Fibroblast of pulmonary artery (primary cell): ENCODE measurements around the gene ST7.

Experiments
- DNase-seq: peaks from one replicate; pipeline ENCODE4 v3.0.0-alpha.2; 2010; ENCODE audit warnings: low read depth
- H3K4me3 ChIP-seq: replicated peaks from 2 replicates; pipeline ENCODE4 v1.5.1; 2011; ENCODE audit warnings: low read depth, mild to moderate bottlenecking, control low read depth, low read length, moderate library complexity
- TF ChIP-seq, protein P1 (sequence below): IDR thresholded peaks from 2 replicates; pipeline ENCODE4 v1.5.1; 2011; ENCODE audit warnings: mild to moderate bottlenecking, control low read depth, low read length, inconsistent platforms; ENCODE audit errors: missing control alignments

The ST7 gene

DNA sequence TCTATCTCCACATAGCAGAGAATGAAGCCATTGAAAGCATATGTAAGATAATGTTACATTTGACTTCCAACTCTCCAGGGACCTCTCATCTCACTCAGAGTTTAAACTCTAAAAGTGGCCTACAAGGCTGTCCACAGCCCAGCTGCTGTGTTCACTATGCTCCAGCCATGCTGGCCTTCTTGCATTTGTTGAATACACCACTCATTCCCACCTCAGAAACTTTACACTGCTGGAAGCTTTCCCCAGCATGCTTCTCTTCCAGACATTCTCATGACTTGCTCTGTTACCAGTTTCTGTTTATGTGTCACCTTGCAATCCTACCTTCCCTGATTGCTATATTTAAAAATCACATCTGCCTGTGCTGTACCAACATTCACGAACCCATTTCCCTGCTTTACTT, 202.4 kb downstream of the ST7 start:
- TF ChIP-seq, protein P1, sequence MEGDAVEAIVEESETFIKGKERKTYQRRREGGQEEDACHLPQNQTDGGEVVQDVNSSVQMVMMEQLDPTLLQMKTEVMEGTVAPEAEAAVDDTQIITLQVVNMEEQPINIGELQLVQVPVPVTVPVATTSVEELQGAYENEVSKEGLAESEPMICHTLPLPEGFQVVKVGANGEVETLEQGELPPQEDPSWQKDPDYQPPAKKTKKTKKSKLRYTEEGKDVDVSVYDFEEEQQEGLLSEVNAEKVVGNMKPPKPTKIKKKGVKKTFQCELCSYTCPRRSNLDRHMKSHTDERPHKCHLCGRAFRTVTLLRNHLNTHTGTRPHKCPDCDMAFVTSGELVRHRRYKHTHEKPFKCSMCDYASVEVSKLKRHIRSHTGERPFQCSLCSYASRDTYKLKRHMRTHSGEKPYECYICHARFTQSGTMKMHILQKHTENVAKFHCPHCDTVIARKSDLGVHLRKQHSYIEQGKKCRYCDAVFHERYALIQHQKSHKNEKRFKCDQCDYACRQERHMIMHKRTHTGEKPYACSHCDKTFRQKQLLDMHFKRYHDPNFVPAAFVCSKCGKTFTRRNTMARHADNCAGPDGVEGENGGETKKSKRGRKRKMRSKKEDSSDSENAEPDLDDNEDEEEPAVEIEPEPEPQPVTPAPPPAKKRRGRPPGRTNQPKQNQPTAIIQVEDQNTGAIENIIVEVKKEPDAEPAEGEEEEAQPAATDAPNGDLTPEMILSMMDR = no peak
- no peak overlapping the region for H3K4me3 ChIP-seq
- DNase-seq = no peak

DNA sequence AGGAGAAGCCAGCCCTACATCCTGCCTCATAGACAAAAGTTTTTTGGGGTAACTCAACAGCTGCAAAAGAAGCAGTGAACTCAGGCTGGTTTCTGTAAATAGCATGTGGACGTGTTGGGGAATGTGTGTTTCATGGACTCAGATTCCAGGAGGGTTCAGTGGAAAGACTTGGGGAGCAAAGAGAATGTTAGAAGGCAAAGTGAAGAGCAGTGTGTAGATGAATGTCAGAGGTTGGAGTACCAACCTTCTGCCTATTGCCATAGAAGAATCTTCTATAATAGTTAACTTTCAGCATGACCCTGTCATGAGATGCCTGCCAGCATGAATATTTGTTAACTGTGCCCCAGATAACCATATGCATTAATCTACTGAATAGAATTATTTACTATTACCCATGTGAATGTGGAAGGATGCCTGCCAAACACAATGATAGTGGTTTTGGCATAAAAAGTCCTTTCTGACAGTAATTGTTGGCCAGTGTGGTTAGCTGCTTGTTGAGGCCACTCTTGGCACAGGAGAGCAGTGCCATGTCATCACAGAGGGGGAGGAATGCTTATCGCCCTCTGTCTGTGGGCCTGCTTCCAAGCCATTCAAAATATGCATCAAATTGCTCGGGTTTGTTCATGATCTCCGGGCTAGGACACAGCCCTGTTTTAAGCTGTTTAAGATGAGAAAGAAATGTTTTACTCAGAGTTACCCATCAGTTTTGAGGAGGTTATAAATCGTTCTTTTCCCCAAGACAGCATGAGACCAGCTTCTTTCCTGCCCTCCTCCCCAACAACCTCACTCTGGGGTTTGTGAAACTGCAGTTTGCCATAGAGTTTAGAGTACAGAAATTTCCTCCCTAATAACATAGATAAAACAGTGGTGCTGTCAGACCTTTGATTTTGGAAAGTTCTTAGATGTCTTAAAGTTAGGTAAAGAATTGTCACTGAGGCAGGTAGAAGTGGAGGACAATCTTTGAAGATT, 204.2 kb downstream of the ST7 start:
- H3K4me3 ChIP-seq = no peak overlapping the region
- peak; percentile 94 for DNase-seq
- TF ChIP-seq, protein P1 = peak; percentile 50

DNA sequence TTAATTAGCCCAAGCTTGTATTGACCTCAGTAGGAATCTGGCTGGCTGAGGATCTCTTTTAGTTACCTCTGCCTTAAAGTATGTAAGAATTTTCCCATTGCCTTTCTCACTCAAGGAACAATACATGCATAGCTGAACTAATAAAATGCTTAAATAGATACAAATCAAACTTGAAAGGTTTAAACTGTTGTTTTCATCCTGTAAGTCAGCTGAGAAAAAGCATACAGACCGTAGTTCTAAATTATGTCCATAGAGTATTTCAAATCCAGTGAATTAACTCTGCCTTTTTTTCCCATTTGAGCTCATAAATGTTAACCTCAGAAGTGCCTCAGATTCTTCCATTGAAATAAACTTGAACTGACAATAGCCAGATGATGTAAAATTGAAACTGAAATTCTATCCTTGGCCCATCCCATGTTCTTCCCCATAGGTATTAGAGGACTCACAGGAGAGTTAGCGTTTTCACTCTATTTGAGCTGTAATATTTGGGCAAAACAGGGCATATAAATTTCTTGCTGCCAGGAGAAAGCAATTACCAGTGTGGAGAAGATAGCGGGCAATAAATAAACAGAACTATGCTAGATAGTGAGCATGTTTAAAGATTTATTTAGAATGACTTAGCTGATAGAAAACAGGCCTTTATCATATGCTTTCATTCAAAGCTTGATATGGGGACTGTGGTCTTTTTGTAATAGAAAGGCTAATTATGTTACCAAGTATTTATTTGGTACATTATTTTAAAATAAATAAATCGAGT, 205.8 kb downstream of the ST7 start:
- peak; percentile 26 for DNase-seq
- no peak overlapping the region for H3K4me3 ChIP-seq
- TF ChIP-seq, protein P1 = no peak

DNA sequence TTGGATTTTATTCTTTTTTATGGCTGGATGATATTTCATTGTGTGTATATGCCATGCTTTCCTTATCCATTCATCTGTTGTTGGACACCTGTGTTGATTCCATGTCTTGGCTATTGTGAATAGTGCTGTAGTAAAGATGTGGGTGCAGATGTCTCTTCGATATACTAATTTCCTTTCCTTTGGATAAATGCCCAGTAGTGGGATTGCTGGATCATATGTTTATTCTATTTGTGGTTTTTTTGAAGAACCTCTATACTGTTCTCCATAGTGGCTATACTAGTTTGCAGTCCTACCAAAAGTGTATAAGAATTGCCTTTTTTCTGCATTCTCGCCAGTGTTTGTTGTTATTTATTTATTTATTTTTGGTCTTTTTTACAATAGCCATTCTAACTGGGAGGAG, 209.8 kb downstream of the ST7 start:
- no peak overlapping the region for H3K4me3 ChIP-seq
- TF ChIP-seq, protein P1 = no peak
- DNase-seq = no peak

DNA sequence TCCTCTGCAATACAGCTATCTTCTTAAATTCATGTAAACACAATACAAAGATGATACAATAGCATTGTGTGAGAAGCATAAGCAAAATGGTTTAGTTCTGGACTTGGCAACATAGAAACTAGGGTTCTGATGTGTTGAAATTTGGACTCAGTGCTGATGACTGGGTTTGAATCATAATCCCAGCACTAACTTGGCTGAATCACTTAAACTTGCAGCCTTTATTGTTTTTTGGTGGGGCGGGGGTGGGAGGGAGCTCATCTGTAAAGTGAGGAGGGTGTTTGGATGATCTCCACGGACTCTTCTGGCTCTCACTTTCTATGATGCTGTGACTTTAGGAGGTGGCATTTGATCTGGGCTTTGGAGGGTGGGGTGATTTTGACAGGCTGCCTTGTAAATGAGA, 211.3 kb downstream of the ST7 start:
- TF ChIP-seq, protein P1 = no peak
- DNase-seq = peak; percentile 61
- H3K4me3 ChIP-seq = no peak overlapping the region

DNA sequence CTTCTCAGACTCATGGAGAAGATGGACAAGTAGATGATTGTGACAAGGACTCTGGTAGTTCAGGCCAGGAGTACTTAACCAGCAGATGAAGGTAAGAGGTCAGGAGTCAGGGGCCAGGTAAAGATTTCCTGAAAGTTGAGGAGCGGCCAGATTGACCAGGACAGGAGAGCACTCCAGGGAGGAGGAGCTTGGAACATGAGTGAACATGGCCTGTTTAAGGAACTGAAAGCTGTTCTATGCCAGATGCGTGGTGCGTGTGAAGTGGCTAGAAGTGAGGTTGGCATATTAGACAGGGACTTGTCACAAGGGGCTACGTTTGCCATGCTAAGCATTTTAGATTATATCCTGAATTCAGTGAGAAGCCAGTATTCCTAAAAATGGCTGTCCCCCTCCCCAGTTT, 212.4 kb downstream of the ST7 start:
- no peak for DNase-seq
- no peak overlapping the region for H3K4me3 ChIP-seq
- TF ChIP-seq, protein P1 = no peak
